ENCODE results near the gene PDXDC1. TPM values are rescaled to one million over a fixed set of nuclear protein-coding genes. Genes with fewer than 3 reads are reported as not detected.
A peak's percentile ranks its signal among the peaks of the same experiment; 100 is the strongest.
"Not testable (repeated sequence)": the region's sequence is repeated elsewhere in the genome, so short reads cannot be mapped to it uniquely, and the experiment has no call there.

The PDXDC1 gene
- total and polyA plus RNA-seq, 4 donors = 51.4 to 88.1 (median 70.5) TPM

GRCh38 chr16:15100372-15100987 is 125.7 kb downstream of the PDXDC1 start:
- H3K36me3 ChIP-seq (ENCODE audit: control insufficient read depth in 1 of 2, insufficient read depth in 2 of 2, low read length in 1 of 2); H3K4me1 ChIP-seq (ENCODE audit: control insufficient read depth in 1 of 2, insufficient read depth in 2 of 2, low read length in 2 of 2); DNase-seq; H3K27ac ChIP-seq (ENCODE audit: low read depth in 1 of 2, low read length in 2 of 2); intact Hi-C loops (cut with DNase I); H3K4me3 ChIP-seq (ENCODE audit: low read length in 2 of 2); ATAC-seq (ENCODE audit: low FRiP score); H3K9me3 ChIP-seq (ENCODE audit: control insufficient read depth, low read length); H3K27me3 ChIP-seq (ENCODE audit: control insufficient read depth in 1 of 2, insufficient read depth in 2 of 2, low read length in 1 of 2): not testable (repeated sequence)
- 83 to 85% methylated on average over 5 of the region's 5 CpGs for WGBS, 2 donors

- 94 to 95% methylated on average over 24 to 35 of the region's 48 CpGs for WGBS, 2 donors
- H3K9me3 ChIP-seq (ENCODE audit: control insufficient read depth, low read length); intact Hi-C loops (cut with DNase I); H3K36me3 ChIP-seq (ENCODE audit: control insufficient read depth in 1 of 2, insufficient read depth in 2 of 2, low read length in 1 of 2); H3K4me1 ChIP-seq (ENCODE audit: control insufficient read depth in 1 of 2, insufficient read depth in 2 of 2, low read length in 2 of 2); ATAC-seq (ENCODE audit: low FRiP score); H3K27ac ChIP-seq (ENCODE audit: low read depth in 1 of 2, low read length in 2 of 2); H3K4me3 ChIP-seq (ENCODE audit: low read length in 2 of 2); H3K27me3 ChIP-seq (ENCODE audit: control insufficient read depth in 1 of 2, insufficient read depth in 2 of 2, low read length in 1 of 2): not testable (repeated sequence)
- DNase-seq = peak in 1 of 2 donors; percentile 61
Measured at GRCh38 chr16:15127641-15128425, 153.0 kb downstream of the PDXDC1 start.

GRCh38 chr16:15130256-15130932 is 155.6 kb downstream of the PDXDC1 start:
- H3K27ac ChIP-seq (ENCODE audit: low read depth in 1 of 2, low read length in 2 of 2); H3K36me3 ChIP-seq (ENCODE audit: control insufficient read depth in 1 of 2, insufficient read depth in 2 of 2, low read length in 1 of 2); H3K27me3 ChIP-seq (ENCODE audit: control insufficient read depth in 1 of 2, insufficient read depth in 2 of 2, low read length in 1 of 2); intact Hi-C loops (cut with DNase I); H3K4me3 ChIP-seq (ENCODE audit: low read length in 2 of 2); H3K4me1 ChIP-seq (ENCODE audit: control insufficient read depth in 1 of 2, insufficient read depth in 2 of 2, low read length in 2 of 2); ATAC-seq (ENCODE audit: low FRiP score); H3K9me3 ChIP-seq (ENCODE audit: control insufficient read depth, low read length): not testable (repeated sequence)
- WGBS, 2 donors = 93 to 94% methylated on average over 19 to 33 of the region's 37 CpGs
- DNase-seq = peak; percentile 31 to 58

GRCh38 chr16:15130943-15131700 is 156.3 kb downstream of the PDXDC1 start:
- WGBS, 2 donors = 92% methylated on average over 34 to 46 of the region's 51 CpGs
- H3K4me1 ChIP-seq (ENCODE audit: control insufficient read depth in 1 of 2, insufficient read depth in 2 of 2, low read length in 2 of 2); H3K9me3 ChIP-seq (ENCODE audit: control insufficient read depth, low read length); H3K27me3 ChIP-seq (ENCODE audit: control insufficient read depth in 1 of 2, insufficient read depth in 2 of 2, low read length in 1 of 2); H3K4me3 ChIP-seq (ENCODE audit: low read length in 2 of 2); ATAC-seq (ENCODE audit: low FRiP score); H3K27ac ChIP-seq (ENCODE audit: low read depth in 1 of 2, low read length in 2 of 2); H3K36me3 ChIP-seq (ENCODE audit: control insufficient read depth in 1 of 2, insufficient read depth in 2 of 2, low read length in 1 of 2); intact Hi-C loops (cut with DNase I): not testable (repeated sequence)
- peak in 1 of 2 donors; percentile 28 for DNase-seq

GRCh38 chr16:15132719-15133428 is 158.0 kb downstream of the PDXDC1 start:
- peak; percentile 34 to 46 for DNase-seq
- ATAC-seq (ENCODE audit: low FRiP score); H3K36me3 ChIP-seq (ENCODE audit: control insufficient read depth in 1 of 2, insufficient read depth in 2 of 2, low read length in 1 of 2); H3K27me3 ChIP-seq (ENCODE audit: control insufficient read depth in 1 of 2, insufficient read depth in 2 of 2, low read length in 1 of 2); H3K4me3 ChIP-seq (ENCODE audit: low read length in 2 of 2); H3K27ac ChIP-seq (ENCODE audit: low read depth in 1 of 2, low read length in 2 of 2); intact Hi-C loops (cut with DNase I); H3K9me3 ChIP-seq (ENCODE audit: control insufficient read depth, low read length); H3K4me1 ChIP-seq (ENCODE audit: control insufficient read depth in 1 of 2, insufficient read depth in 2 of 2, low read length in 2 of 2): not testable (repeated sequence)
- 93 to 95% methylated on average over 23 to 33 of the region's 41 CpGs for WGBS, 2 donors

GRCh38 chr16:15133554-15133953 is 158.7 kb downstream of the PDXDC1 start:
- H3K36me3 ChIP-seq (ENCODE audit: control insufficient read depth in 1 of 2, insufficient read depth in 2 of 2, low read length in 1 of 2); H3K4me1 ChIP-seq (ENCODE audit: control insufficient read depth in 1 of 2, insufficient read depth in 2 of 2, low read length in 2 of 2); ATAC-seq (ENCODE audit: low FRiP score); intact Hi-C loops (cut with DNase I); H3K4me3 ChIP-seq (ENCODE audit: low read length in 2 of 2); H3K9me3 ChIP-seq (ENCODE audit: control insufficient read depth, low read length); H3K27me3 ChIP-seq (ENCODE audit: control insufficient read depth in 1 of 2, insufficient read depth in 2 of 2, low read length in 1 of 2); H3K27ac ChIP-seq (ENCODE audit: low read depth in 1 of 2, low read length in 2 of 2): not testable (repeated sequence)
- 90 to 93% methylated on average over 8 to 21 of the region's 31 CpGs for WGBS, 2 donors
- peak in 1 of 2 donors; percentile 20 for DNase-seq

- H3K27me3 ChIP-seq (ENCODE audit: control insufficient read depth in 1 of 2, insufficient read depth in 2 of 2, low read length in 1 of 2); intact Hi-C loops (cut with DNase I); H3K4me1 ChIP-seq (ENCODE audit: control insufficient read depth in 1 of 2, insufficient read depth in 2 of 2, low read length in 2 of 2); H3K4me3 ChIP-seq (ENCODE audit: low read length in 2 of 2); H3K36me3 ChIP-seq (ENCODE audit: control insufficient read depth in 1 of 2, insufficient read depth in 2 of 2, low read length in 1 of 2); H3K27ac ChIP-seq (ENCODE audit: low read depth in 1 of 2, low read length in 2 of 2); H3K9me3 ChIP-seq (ENCODE audit: control insufficient read depth, low read length): not testable (repeated sequence)
- DNase-seq = peak in 1 of 2 donors; percentile 12
- peak; percentile 41 for ATAC-seq (ENCODE audit: low FRiP score)
- 87 to 95% methylated on average over 8 to 25 of the region's 33 CpGs for WGBS, 2 donors
Measured at GRCh38 chr16:15134752-15135482, 160.1 kb downstream of the PDXDC1 start.
